GM13977 (cell line): Measurements from ENCODE around the gene ZNF319.

ENCODE experiments used
- DNase-seq: peaks from one replicate; pipeline ENCODE4 v3.0.0; 2012; ENCODE audit warnings: low spot score
- CTCF ChIP-seq: IDR thresholded peaks from 2 replicates; pipeline ENCODE4 v1.5.1; 2012; ENCODE audit warnings: mild to moderate bottlenecking, control low read depth; ENCODE audit not compliant: insufficient read depth; ENCODE audit errors: extremely low read depth, missing control alignments
- in situ Hi-C: fragments of 300-500 bp; cut with MboI; formaldehyde crosslinking; loops from one replicate; pipeline ENCODE4 v1.12.0; 2022; ENCODE audit warnings: low sequenced_read_pairs, low pct_unique_long_range_greater_than_20kb, mixed read lengths, inconsistent platforms; ENCODE audit not compliant: unreplicated experiment

ZNF319 gene

DNA sequence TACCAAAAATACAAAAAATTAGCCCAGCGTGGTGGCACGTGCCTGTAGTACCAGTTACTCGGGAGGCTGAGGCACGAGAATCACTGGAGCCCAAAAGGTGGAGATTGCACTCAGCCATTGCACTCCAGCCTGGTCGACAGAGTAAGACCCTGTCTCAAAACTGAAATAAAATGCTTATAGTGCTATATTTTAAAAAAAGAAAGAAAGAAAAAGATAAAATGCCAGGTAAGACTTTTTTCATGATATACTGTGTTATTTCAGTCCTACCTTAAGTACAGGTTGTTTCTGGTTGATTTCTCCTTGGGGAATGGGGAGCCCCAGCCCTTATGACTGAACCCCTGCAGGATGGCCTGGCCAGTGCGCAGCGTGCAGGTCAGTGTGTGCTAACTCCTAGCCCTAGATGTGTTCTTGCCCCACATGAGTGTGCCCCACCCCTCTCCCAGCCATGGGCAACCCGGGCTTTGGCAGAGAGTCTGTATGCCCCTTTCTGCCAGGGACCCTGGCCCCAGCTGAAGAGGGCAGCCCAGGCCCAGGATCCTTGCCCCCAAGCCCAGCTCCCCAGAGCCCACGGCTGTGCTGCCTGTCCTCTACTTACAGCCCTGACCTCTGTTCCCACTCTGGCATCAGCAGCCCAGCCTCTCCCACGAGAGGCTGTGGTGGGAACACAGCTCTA lies 30.9 kb downstream of the ZNF319 start:
- no peak for TF ChIP-seq CTCF
- in situ Hi-C loops, result no loop called here
- DNase-seq, result no peak

GRCh38 chr16:57967916-57968315 lies 32.6 kb downstream of the ZNF319 start:
- no peak for TF ChIP-seq CTCF
- no peak for DNase-seq
- in situ Hi-C loops, result no loop called here

DNA sequence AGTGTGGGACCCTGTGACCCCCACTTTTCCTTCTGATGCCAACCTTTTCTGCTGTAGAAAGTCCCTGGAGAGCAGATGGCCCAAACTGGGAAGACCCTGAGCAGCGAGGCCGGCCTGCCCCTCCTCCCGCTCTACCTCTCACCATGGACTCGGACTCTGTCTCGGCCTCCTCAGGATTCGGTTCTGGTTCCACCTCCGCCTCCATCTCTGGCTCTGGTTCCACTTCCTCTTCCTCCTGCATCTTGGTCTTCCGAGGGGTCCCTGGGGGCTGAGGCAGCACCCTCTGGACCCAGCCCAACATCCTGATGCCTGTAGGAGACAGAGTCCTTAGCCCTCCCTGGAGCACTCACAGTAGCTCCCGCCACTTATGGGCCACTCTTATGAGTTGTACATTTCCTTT lies 33.5 kb downstream of the ZNF319 start:
- in situ Hi-C loops, result no loop called here
- TF ChIP-seq CTCF, result no peak
- DNase-seq, result no peak

DNA sequence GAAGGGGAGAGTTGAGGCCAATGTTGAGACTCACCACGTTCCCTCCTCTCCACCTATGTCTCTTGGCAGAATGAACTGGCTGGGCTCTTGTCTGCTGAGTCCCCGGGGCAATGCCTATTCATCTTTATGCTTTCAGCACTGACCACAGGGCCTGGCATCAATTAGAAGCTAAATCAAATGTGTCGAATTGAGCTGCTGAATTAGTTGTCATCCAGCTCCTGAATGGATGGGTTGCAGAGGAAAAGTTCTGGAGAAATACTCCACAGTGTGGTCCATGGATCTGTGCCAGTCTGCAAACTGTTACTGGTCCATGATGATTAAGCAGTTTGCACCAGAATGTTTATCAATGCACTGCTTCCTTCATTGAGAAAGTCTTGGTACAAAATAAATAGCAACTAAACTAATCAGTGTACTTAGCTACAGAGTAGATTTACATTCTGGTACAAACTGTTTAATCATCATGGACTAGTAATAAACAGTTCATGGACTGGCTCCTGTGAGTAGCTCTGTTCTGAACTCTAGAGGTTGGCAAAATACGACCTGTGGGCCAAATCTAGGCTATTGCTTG lies 34.2 kb downstream of the ZNF319 start:
- no peak for DNase-seq
- in situ Hi-C loops, result no loop called here
- TF ChIP-seq CTCF, result no peak

- no peak for TF ChIP-seq CTCF
- DNase-seq, result no peak
- in situ Hi-C loops, result no loop called here
These were observed 36.2 kb downstream of the ZNF319 start for GRCh38 chr16:57964157-57964700.

DNA sequence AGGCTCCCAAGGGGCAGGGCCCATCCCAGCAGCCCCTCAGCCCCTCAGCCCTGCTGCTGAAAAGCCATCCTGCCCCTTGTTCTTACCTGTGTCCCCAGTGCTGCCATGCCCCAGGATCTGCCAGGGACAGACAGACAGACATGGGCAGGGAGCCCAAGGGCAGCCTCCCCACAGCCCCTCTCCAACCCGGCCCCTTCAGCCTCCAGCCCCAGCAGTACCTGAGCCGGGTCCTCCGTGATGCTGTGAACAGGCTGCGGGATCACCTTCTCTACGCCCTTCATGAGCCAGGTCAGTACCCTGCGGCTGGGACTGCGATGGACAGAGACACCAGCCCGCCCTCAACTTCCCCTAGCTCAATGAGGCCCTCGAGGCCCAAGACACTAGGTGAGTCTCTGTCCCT lies 37.7 kb downstream of the ZNF319 start:
- no peak for DNase-seq
- in situ Hi-C loops, result no loop called here
- TF ChIP-seq CTCF, result no peak
